Activated CD4-positive, alpha-beta T cell treated with anti-CD3 and anti-CD28 coated beads for 4 hours (primary cell): Measurements from ENCODE around the gene FGF8.

Experiments
- DNase-seq, 2 donors: peaks; one replicate each; pipeline ENCODE4 v3.0.0-alpha.2; 2020

Gene FGF8

DNA sequence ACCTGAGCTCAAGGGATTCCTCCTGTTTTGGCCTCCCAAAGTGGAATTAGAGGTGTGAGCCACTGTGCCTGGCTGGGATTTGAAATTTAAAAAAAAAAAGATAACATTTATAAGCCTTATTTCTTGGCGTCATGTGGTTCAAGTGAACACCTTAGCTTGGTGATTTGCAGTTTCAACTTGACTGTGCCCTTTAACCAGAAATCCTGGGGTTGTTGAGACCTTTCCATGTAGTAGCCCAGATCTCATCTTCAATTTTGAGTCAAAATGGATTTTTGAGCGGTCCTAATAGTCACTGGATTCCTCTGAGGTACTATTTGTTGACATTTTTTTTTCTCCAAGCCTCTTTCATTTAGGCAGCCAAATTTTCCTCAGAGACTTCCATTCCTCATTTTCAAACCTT lies 51.5 kb downstream of the FGF8 start:
- no peak for DNase-seq

DNA sequence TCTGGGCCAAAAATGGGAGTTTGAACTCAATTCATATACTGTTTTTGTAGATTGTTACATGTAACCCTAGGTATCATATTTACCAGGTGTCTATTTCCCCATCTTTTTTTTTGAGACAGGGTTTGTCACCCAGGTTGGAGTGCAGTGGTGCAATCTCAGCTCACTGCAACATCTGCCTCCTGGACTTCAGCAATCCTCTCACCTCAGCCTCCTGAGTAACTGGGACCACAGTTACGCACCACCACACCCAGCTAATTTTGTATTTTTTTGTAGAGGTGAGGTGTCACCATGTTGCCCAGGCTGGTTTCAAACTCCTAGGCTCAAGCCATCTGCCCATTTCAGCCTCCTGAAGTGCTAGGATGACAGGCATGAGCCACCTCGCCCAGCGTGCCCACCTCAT lies 52.7 kb downstream of the FGF8 start:
- DNase-seq: no peak

- no peak for DNase-seq
These were observed 54.1 kb downstream of the FGF8 start for GRCh38 chr10:101721806-101722205.

DNA sequence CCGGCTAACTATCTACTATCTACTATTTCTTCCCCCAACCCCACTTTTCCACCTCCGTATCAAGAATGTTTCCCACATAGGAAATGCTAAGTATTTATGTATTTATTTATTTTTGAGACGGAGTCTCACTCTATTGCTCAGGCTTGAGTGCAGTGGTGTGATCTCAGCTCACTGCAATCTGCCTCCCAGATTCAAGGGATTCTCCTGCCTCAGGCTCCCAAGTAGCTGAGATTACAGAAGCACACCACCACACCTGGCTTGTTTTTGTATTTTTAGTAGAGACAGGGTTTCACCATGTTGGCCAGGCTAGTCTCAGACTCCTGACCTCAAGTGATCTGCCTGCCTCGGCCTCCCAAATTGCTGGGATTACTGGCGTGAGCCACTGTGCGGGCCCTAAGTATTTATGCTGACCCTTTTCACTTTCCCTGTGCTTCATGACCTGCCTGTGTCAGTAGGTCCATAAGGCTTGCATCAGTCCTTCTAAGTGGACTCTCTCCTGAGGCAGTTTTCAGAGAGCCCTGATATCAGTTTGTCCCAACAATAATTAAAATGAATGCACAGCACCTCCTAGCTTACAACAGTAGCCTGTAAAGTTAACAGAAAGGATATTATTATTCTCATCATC lies 55.2 kb downstream of the FGF8 start:
- DNase-seq: no peak
